A549 treated with CORT108297 at 1 μM for 4 hours (cell line): Measurements from ENCODE around the gene DNTTIP2. TPM values are rescaled to one million over a fixed set of nuclear protein-coding genes. Genes with fewer than 3 reads are reported as not detected.

Source experiments
- total RNA-seq: library from RNA; stranded (reverse); fragments of 200-300 nt; extraction: Qiagen RNA extraction; gene quantifications from 5 replicates; pipeline ENCODE4 v1.2.3, GENCODE V29; 2022

Gene DNTTIP2, protein sequence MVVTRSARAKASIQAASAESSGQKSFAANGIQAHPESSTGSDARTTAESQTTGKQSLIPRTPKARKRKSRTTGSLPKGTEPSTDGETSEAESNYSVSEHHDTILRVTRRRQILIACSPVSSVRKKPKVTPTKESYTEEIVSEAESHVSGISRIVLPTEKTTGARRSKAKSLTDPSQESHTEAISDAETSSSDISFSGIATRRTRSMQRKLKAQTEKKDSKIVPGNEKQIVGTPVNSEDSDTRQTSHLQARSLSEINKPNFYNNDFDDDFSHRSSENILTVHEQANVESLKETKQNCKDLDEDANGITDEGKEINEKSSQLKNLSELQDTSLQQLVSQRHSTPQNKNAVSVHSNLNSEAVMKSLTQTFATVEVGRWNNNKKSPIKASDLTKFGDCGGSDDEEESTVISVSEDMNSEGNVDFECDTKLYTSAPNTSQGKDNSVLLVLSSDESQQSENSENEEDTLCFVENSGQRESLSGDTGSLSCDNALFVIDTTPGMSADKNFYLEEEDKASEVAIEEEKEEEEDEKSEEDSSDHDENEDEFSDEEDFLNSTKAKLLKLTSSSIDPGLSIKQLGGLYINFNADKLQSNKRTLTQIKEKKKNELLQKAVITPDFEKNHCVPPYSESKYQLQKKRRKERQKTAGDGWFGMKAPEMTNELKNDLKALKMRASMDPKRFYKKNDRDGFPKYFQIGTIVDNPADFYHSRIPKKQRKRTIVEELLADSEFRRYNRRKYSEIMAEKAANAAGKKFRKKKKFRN
- total RNA-seq: 37.2 to 54.2 TPM (median 41.4 TPM) in 5 replicates

DNA sequence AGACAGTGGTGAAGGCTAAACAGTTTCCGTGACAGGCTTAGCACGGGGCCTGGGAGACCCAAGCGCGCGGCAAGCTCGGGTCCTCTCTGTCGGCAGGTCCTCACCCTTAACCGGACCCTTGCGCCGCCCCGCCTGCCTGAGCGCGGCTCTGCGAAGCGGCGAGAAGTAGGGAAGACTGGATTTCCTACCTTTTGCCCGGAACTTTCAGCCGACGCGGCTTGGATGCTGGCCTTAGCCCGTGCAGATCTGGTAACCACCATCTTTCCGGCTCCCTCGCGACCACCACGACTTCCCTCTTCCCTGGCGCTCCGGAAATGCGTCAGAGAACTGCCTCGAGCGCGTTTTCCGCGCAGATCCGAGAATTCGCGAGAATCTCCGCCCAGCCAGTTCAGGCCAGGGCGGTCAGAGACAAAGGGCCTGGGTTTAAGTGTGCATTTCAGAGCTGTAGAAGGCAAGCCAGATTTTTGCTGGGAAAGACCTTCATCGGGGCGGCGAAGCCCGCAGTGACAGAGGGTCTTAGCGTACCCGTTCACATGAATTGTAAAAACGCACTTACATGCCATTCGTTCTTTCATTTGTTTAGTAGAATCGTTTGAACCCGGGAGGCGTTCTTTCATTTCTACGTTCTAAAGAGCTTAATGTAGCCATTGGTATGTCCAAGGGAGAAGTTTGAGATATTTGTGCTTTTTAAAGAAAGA is at the start of gene DNTTIP2:
TSS of gene DNTTIP2 (minus strand) at position 318 of the 698 bp plus-strand sequence. CDS start at position 260, 58 bp downstream.

DNA sequence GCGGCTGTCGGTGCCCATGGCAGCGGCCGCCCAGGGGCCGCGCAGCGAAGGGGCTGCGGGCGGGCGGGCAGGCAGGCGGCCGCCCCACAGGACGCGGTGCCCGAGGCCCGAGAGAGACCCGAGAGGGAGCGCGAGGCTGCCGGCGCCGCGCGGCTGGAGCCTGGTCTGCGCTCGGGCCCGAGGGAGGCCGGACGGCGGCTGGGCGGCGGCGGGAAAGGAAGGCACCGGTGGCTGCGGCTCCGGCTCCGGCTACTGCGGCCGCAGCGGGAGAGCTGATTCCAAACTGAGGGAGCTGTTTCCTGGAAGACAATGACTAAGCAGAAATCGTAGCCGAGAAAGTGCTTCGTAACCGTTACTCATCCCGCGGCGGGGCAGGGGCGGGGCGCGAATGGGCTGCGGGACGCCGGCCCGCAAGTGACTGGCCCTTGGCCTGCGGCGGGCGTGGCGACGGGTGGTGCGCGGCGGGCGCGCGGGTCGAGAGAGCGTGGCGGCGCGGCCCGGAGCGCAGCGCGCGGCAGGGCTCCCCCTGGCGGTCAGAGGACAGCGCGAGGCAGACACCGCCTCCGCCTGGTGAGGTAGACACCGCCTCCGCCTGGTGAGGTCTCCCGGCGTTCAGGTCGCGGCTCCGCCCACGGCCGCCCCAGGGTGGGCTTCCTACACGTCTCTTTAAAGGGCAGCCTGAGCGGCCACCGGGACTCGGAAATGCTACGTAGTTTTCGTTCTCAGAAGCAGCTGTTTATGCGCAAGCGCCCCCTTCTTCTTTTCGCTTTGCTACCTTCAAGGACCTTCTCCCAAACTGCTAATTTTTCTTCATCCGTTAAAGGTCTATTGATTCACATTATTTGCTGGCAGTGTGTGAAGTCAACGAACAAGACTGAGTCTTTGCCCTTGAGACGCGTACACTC is 30.4 kb upstream of the DNTTIP2 start, which contains the start of gene GCLM:
TSS of gene GCLM (minus strand) at position 285 of the 905 bp plus-strand sequence. CDS start at position 18, 267 bp downstream.

Other genes starting within 250 kb of the DNTTIP2 start
- 55.1 to 75.3 TPM (median 65.8 TPM) in 5 replicates for gene BCAR3, start 197.4 kb downstream of the DNTTIP2 start, total RNA-seq
- 96.3 to 114 TPM (median 111 TPM) in 5 replicates for gene GCLM, start 30.2 kb upstream of the DNTTIP2 start, total RNA-seq
- 0.06 to 0.37 TPM (median 0.13 TPM) in 5 replicates for gene ABCA4, start 241.9 kb upstream of the DNTTIP2 start, total RNA-seq